Measurements from ENCODE around the gene WDFY2.

DNA sequence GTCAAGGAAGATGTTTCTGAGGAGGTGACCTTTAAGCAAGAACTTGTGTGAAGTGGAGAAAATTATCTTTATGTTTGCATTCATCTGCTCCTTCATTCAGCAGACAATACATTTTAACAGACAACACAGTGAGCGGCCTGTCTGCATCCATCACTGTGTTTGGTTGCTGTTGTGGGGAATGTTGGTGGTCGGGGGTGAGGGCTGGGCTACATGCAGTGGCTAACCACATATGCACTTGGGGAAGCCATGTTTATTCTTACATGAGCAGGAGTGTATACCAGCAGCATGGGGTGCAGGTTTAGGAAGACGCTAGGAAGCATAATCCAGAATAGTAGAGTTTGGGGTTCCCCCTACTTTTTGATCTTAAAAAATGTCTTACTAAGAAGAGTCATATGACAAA is 153.3 kb downstream of the WDFY2 start:
- TF ChIP-seq, protein P1, sequence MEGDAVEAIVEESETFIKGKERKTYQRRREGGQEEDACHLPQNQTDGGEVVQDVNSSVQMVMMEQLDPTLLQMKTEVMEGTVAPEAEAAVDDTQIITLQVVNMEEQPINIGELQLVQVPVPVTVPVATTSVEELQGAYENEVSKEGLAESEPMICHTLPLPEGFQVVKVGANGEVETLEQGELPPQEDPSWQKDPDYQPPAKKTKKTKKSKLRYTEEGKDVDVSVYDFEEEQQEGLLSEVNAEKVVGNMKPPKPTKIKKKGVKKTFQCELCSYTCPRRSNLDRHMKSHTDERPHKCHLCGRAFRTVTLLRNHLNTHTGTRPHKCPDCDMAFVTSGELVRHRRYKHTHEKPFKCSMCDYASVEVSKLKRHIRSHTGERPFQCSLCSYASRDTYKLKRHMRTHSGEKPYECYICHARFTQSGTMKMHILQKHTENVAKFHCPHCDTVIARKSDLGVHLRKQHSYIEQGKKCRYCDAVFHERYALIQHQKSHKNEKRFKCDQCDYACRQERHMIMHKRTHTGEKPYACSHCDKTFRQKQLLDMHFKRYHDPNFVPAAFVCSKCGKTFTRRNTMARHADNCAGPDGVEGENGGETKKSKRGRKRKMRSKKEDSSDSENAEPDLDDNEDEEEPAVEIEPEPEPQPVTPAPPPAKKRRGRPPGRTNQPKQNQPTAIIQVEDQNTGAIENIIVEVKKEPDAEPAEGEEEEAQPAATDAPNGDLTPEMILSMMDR (IDR thresholded peaks at IDR 0.05; ENCODE audit: insufficient read depth, low read length, poor library complexity, severe bottlenecking) = no peak
- no peak for TF ChIP-seq EZH2phosphoT487 (conservative IDR thresholded peaks at IDR 0.05; ENCODE audit: low read length)
